Neural cell (in vitro differentiated cells): ENCODE results near the gene SIL1. TPM values are rescaled to one million over a fixed set of nuclear protein-coding genes. Genes with fewer than 3 reads are reported as not detected.

Experiments used
- H2AFZ ChIP-seq: fragments of 200-600, 300-800 bp; sonication (generic), shearing (Covaris generic); 2 replicates; pipeline ENCODE4 v1.6.0; 2014; ENCODE audit warnings: low read depth, mild to moderate bottlenecking, antibody characterized with exemption, low read length, moderate library complexity
- H3F3A ChIP-seq: fragments of 200-600 bp; shearing (Covaris generic); 2 replicates; pipeline ENCODE4 v1.6.1; 2016; ENCODE audit warnings: mild to moderate bottlenecking, moderate library complexity, mixed read lengths, antibody characterized with exemption, low read length; ENCODE audit not compliant: insufficient read depth, poor library complexity, severe bottlenecking
- H3K27ac ChIP-seq: fragments of 200-600, 300-800 bp; sonication (generic), shearing (Covaris generic); 2 replicates; pipeline ENCODE4 v1.5.1; 2014; ENCODE audit warnings: mild to moderate bottlenecking, low read length, moderate library complexity
- H3K27me3 ChIP-seq: fragments of 300-800, 200-600 bp; sonication (generic), shearing (Covaris generic); 2 replicates; pipeline ENCODE4 v1.6.0; 2014; ENCODE audit warnings: mild to moderate bottlenecking, low read depth, low read length, moderate library complexity; ENCODE audit not compliant: insufficient read depth
- H3K36me3 ChIP-seq: fragments of 300-800, 200-600 bp; sonication (generic), shearing (Covaris generic); 2 replicates; pipeline ENCODE4 v1.5.1; 2014; ENCODE audit warnings: mild to moderate bottlenecking, antibody characterized with exemption, low read length, moderate library complexity; ENCODE audit not compliant: insufficient read depth
- H3K4me2 ChIP-seq: fragments of 300-800, 200-600 bp; sonication (generic), shearing (Covaris generic); 2 replicates; pipeline ENCODE4 v1.6.0; 2014; ENCODE audit warnings: mild to moderate bottlenecking, low read length
- H3K4me3 ChIP-seq: fragments of 300-800, 200-600 bp; sonication (generic), shearing (Covaris generic); 2 replicates; pipeline ENCODE4 v1.5.1; 2014; ENCODE audit warnings: mild to moderate bottlenecking, low read length, moderate library complexity
- H3K79me2 ChIP-seq: fragments of 200-600 bp; shearing (Covaris generic); replicated peaks from 2 replicates; pipeline ENCODE4 v1.6.0; 2014; ENCODE audit warnings: mild to moderate bottlenecking, low read length, moderate library complexity; ENCODE audit not compliant: insufficient read depth
- H3K9ac ChIP-seq: fragments of 300-800, 200-600 bp; sonication (generic), shearing (Covaris generic); 2 replicates; pipeline ENCODE4 v1.6.1; 2016; ENCODE audit warnings: mild to moderate bottlenecking, low read length, mixed read lengths
- H3K9me2 ChIP-seq: fragments of 200-600 bp; shearing (Covaris generic); 2 replicates; pipeline ENCODE4 v1.6.1; 2016; ENCODE audit warnings: mild to moderate bottlenecking, low read length, mixed read lengths; ENCODE audit not compliant: insufficient read depth
- H3K9me3 ChIP-seq: fragments of 200-600, 300-800 bp; sonication (generic), shearing (Covaris generic); 2 replicates; pipeline ENCODE4 v1.6.1; 2016; ENCODE audit warnings: mild to moderate bottlenecking, mixed run types, low read length, moderate library complexity, mixed read lengths
- H4K20me1 ChIP-seq: fragments of 200-600 bp; shearing (Covaris generic); 2 replicates; pipeline ENCODE4 v1.6.1; 2016; ENCODE audit warnings: mild to moderate bottlenecking, mixed run types; ENCODE audit not compliant: insufficient read depth
- CTCF ChIP-seq: fragments of 450-650 bp; IDR thresholded peaks from 2 replicates; pipeline ENCODE4 v1.5.1; 2014; ENCODE audit warnings: antibody characterized with exemption, mild to moderate bottlenecking, moderate library complexity; ENCODE audit not compliant: poor library complexity, severe bottlenecking
- EP300 ChIP-seq: fragments of 450-650 bp; conservative IDR thresholded peaks from 2 replicates; pipeline ENCODE4 v1.6.1; 2014; ENCODE audit warnings: antibody characterized with exemption, mild to moderate bottlenecking, moderate library complexity; ENCODE audit not compliant: poor library complexity, severe bottlenecking
- EZH2 ChIP-seq: fragments of 200-600, 300-800 bp; shearing (Covaris generic), sonication (generic); IDR thresholded peaks from 2 replicates; pipeline ENCODE4 v1.6.1; 2014; ENCODE audit warnings: antibody characterized with exemption, low read length, borderline replicate concordance, mild to moderate bottlenecking; ENCODE audit not compliant: insufficient read depth, poor library complexity, severe bottlenecking
- MXI1 ChIP-seq: fragments of 450-650 bp; conservative IDR thresholded peaks from 2 replicates; pipeline ENCODE4 v1.6.1; 2014; ENCODE audit warnings: antibody characterized with exemption, mild to moderate bottlenecking; ENCODE audit not compliant: poor library complexity, severe bottlenecking
- POLR2AphosphoS5 ChIP-seq: IDR thresholded peaks from 2 replicates; pipeline ENCODE4 v1.6.1; 2012
- RAD21 ChIP-seq: fragments of 450-650 bp; conservative IDR thresholded peaks from 2 replicates; pipeline ENCODE4 v1.6.1; 2014; ENCODE audit warnings: antibody characterized with exemption, mild to moderate bottlenecking, moderate library complexity
- REST ChIP-seq: IDR thresholded peaks from 2 replicates; pipeline ENCODE4 v1.6.1; 2012; ENCODE audit warnings: borderline replicate concordance
- SMC3 ChIP-seq: fragments of 450-650 bp; conservative IDR thresholded peaks from 2 replicates; pipeline ENCODE4 v1.6.1; 2014; ENCODE audit warnings: antibody characterized with exemption, mild to moderate bottlenecking, moderate library complexity; ENCODE audit not compliant: poor library complexity
- TAF1 ChIP-seq: IDR thresholded peaks from 2 replicates; pipeline ENCODE4 v1.6.1; 2012; ENCODE audit warnings: low read depth
- polyA plus RNA-seq: library from polyadenylated mRNA; depleted of rRNA; stranded (reverse); fragments of >200 nt; gene quantifications from 2 replicates; pipeline ENCODE4 v1.2.3, GENCODE V29; 2014

Gene SIL1
- polyA plus RNA-seq, 1 donor from 2014 or later, result 4.7 TPM

- Histone ChIP-seq H3K4me3 (no peak overlapping the region), H3K4me2 (no peak overlapping the region), H3K79me2 (no peaks in the 10 kb centered on the region), H3K9ac (no peak overlapping the region), H3K9me2 (no peaks in the 10 kb centered on the region), H3K27me3 (no peaks in the 10 kb centered on the region), H3K36me3 (no peaks in the 10 kb centered on the region), H4K20me1 (no peaks in the 10 kb centered on the region), H3K27ac (no peak overlapping the region), H3F3A (no peaks in the 10 kb centered on the region), H2AFZ (no peak overlapping the region), H3K9me3 (no peaks in the 10 kb centered on the region)
- no peak for TF ChIP-seq REST
- no peak for TF ChIP-seq TAF1
- TF ChIP-seq CTCF, result no peak
- no peak for TF ChIP-seq SMC3
- no peak for TF ChIP-seq MXI1
- no peak for TF ChIP-seq EZH2
- TF ChIP-seq EP300, result no peak
- TF ChIP-seq POLR2AphosphoS5, result no peak
- no peak for TF ChIP-seq RAD21
Observed at GRCh38 chr5:139178935-139179334, 19.2 kb downstream of the SIL1 start.

- H3K9me3 ChIP-seq, result no peaks in the 10 kb centered on the region
- no peaks in the 10 kb centered on the region for H3K27me3 ChIP-seq
- H3K27ac ChIP-seq, result no peak overlapping the region
- no peaks in the 10 kb centered on the region for H3K9me2 ChIP-seq
- H2AFZ ChIP-seq, result no peak overlapping the region
- H3K4me2 ChIP-seq, result no peak overlapping the region
- TF ChIP-seq SMC3 (no peak), REST (no peak), CTCF (no peak), TAF1 (no peak), POLR2AphosphoS5 (no peak), EP300 (no peak), RAD21 (no peak), MXI1 (no peak), EZH2 (no peak)
- no peaks in the 10 kb centered on the region for H4K20me1 ChIP-seq
- no peaks in the 10 kb centered on the region for H3F3A ChIP-seq
- H3K36me3 ChIP-seq, result no peaks in the 10 kb centered on the region
- H3K4me3 ChIP-seq, result no peak overlapping the region
- H3K79me2 ChIP-seq, result no peaks in the 10 kb centered on the region
- no peak overlapping the region for H3K9ac ChIP-seq
Observed at GRCh38 chr5:139178589-139178917, 19.6 kb downstream of the SIL1 start.
